NCI-H2227 (cell line): Measurements from ENCODE around the gene MED14.

Experiments
- DNase-seq: peaks from one replicate; lab custom pipeline; 2025; ENCODE audit not compliant: unreplicated experiment; lab: John Stamatoyannopoulos, UW

The MED14 gene

DNA sequence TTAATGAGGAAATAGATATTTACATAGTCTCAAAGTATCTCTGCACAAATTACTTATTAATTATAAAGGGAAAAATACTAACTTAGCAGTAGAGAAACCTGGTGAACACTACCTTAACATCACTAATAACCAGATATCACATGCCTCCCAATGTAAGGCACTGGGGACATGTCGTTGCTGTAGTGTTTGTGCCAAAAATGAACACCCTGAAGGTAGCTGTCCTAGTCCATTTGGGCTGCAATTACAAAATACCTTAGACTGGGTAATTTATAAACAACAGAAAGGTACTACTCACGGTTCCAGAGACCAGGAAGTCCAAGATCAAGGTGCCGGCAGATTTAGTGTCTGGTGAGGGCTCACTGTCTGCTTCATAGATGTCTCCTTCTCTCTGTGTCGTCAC, 122.8 kb downstream of the MED14 start:
- no peak for DNase-seq

DNA sequence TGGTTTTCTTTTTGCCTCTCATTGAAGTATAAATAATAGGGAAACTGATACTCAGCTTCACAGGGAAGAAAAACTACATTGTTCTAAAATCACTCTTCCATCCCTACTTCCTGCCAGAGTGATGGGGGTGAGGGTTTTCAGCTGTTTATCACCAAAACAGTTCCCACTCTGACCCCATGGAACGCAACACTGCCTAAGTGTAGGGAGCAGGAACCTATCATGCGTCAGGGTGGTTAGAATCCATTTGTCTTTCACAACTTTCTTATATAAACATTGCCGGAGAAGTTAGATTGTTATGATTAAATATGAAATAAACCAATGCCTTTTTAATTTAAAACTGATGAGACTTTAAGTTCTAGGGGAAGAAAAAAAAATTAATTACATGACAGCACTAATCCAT, 128.0 kb downstream of the MED14 start:
- DNase-seq = no peak

DNA sequence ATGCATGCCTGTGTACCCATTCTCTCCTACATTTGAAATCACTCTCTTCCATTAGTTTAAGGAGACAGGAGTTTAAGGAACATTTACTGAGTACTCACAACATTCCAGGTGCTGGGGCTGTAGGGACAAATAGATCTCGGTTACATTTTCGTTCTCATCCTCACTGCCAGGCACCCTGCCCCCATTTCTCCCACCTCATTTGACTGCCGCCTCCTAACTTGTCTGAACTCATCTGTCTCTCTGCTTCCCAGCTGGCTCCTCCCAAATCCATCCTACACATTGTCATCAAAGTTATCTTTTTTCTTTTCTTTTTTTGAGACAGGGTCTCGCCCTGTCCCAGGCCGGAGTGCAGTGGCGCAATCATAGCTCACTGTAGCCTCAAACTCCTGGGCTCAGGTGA, 131.9 kb downstream of the MED14 start:
- no peak for DNase-seq
